Stimulated activated naive CD8-positive, alpha-beta T cell treated with anti-CD3 and anti-CD28 coated beads, Interleukin-15, Interleukin-2, amounts not matched to agents 100 ng/mL and 50 ng/mL, for 24 hours (primary cell): ENCODE results near the gene UAP1L1.

Experiments used
- H3K27ac Mint-ChIP-seq: one replicate; pipeline ENCODE4 v1.8.0; 2021; ENCODE audit warnings: mild to moderate bottlenecking, mixed read lengths
- H3K27me3 Mint-ChIP-seq: one replicate; pipeline ENCODE4 v1.8.0; 2021; ENCODE audit warnings: mixed read lengths
- H3K36me3 Mint-ChIP-seq: one replicate; pipeline ENCODE4 v1.8.0; 2021; ENCODE audit warnings: low read depth, mixed read lengths
- H3K4me1 Mint-ChIP-seq: one replicate; pipeline ENCODE4 v1.8.0; 2021; ENCODE audit warnings: low read depth, mixed read lengths
- H3K4me3 Mint-ChIP-seq: one replicate; pipeline ENCODE4 v1.8.0; 2021; ENCODE audit warnings: mild to moderate bottlenecking, mixed read lengths
- H3K9me3 Mint-ChIP-seq: one replicate; pipeline ENCODE4 v1.8.0; 2021; ENCODE audit warnings: mixed read lengths

UAP1L1 gene

DNA sequence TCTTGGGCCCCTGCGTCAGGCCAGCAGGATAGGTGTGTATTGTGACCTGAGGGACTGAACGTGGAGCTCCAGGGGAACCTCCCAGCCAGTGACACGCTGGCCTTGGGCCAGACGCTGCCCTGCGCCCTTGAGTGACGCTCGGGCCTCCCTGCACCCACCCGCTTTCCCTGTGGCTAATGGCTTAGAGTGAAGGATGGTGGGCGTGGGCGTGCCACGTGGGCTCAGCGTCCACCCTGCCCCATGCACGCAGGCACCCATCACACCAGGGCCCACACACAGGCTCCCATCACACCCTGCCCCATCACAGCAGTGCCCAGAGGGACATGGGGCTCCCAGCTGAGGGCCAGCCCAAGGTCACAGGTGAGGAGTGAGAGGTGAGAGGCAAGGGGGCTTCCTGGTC lies 40.3 kb upstream of the UAP1L1 start:
- H3K9me3 Mint-ChIP-seq, result no peaks in the 10 kb centered on the region
- no peaks in the 10 kb centered on the region for H3K27me3 Mint-ChIP-seq

DNA sequence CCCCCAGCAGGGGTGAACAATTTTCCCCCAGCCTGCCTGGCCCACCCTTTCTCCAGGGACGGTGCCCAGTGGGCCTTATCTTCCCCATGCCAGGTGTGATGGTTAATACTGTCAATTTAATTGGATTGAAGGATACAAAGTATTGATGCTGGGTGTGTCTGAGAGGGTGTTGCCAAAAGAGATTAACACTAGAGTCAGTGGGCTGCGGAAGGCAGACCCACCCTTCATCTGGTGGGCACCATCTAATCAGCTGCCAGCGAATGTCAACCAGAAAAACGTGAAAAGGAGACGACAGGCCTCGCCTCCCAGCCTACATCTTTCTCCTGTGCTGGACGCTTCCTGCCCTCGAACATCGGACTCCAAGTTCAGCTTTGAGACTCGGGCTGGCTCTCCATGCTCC lies 39.8 kb upstream of the UAP1L1 start:
- Mint-ChIP-seq H3K27ac (no peak overlapping the region), H3K27me3 (no peaks in the 10 kb centered on the region), H3K9me3 (no peaks in the 10 kb centered on the region), H3K4me3 (no peak overlapping the region), H3K36me3 (no peaks in the 10 kb centered on the region), H3K4me1 (peaks cover 22% of the 10 kb centered on the region)

More for the DNA sequence above, 40.3 kb upstream of the UAP1L1 start:
- Mint-ChIP-seq H3K27ac (no peak overlapping the region), H3K4me3 (no peak overlapping the region), H3K4me1 (peaks cover 25% of the 10 kb centered on the region), H3K36me3 (no peaks in the 10 kb centered on the region)

GRCh38 chr9:137038916-137039315 lies 38.4 kb upstream of the UAP1L1 start:
- Mint-ChIP-seq H3K9me3 (no peaks in the 10 kb centered on the region), H3K27me3 (no peaks in the 10 kb centered on the region), H3K27ac (no peak overlapping the region), H3K36me3 (no peaks in the 10 kb centered on the region), H3K4me3 (no peak overlapping the region), H3K4me1 (peaks cover 10% of the 10 kb centered on the region)

- H3K27me3 Mint-ChIP-seq, result peaks cover 2% of the 10 kb centered on the region
- peaks cover 11% of the 10 kb centered on the region for H3K4me1 Mint-ChIP-seq
- H3K36me3 Mint-ChIP-seq, result no peaks in the 10 kb centered on the region
- H3K4me3 Mint-ChIP-seq, result no peak overlapping the region
- H3K27ac Mint-ChIP-seq, result no peak overlapping the region
- no peaks in the 10 kb centered on the region for H3K9me3 Mint-ChIP-seq
Observed at GRCh38 chr9:137039611-137040366, 37.5 kb upstream of the UAP1L1 start.

DNA sequence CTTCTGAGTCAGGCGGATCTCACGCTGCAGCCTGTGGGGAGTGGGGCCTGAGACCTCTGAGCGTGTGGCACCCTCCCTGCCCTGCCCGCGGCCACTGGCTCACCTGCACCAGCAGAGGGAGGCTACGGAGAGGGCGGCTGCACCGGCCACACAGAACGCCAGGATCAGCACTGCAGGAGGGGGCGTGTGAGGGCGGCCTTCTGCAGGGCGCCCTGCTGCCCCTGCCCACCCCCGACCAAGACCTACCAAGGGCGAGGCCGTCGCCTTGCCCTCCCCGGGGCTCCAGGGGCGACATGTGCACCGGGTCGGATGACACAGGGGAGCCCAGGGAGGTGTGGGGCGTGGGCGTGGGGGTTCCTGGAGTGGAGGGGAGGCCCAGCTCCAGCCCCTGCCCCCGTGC lies 36.7 kb upstream of the UAP1L1 start:
- H3K36me3 Mint-ChIP-seq, result no peaks in the 10 kb centered on the region
- peaks cover 6% of the 10 kb centered on the region for H3K27me3 Mint-ChIP-seq
- H3K27ac Mint-ChIP-seq, result no peak overlapping the region
- no peaks in the 10 kb centered on the region for H3K9me3 Mint-ChIP-seq
- peaks cover 13% of the 10 kb centered on the region for H3K4me1 Mint-ChIP-seq
- H3K4me3 Mint-ChIP-seq, result no peak overlapping the region

DNA sequence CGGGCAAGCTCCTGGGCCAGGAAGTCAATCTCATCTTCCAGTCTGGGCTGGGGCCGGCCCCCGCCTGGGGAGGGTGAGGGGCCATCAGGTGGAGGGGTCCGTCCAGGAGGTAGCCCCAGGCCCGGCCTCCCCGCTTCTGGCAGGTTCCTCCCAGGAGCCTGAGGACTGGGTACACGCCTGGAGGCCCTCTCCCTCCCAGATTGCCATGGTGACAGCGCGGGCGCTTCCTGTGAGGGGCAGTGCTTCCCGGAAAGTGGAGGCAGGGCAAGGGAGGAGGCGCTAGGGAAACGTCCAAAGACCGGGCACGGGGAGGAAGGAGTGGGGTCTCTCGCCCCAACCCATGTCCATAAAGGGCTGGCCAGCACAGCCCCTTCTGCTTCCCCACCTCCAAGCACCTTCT lies 36.2 kb upstream of the UAP1L1 start:
- peaks cover 6% of the 10 kb centered on the region for H3K27me3 Mint-ChIP-seq
- H3K4me3 Mint-ChIP-seq, result no peak overlapping the region
- H3K4me1 Mint-ChIP-seq, result peaks cover 13% of the 10 kb centered on the region
- no peaks in the 10 kb centered on the region for H3K36me3 Mint-ChIP-seq
- H3K27ac Mint-ChIP-seq, result no peak overlapping the region
- no peaks in the 10 kb centered on the region for H3K9me3 Mint-ChIP-seq

- peaks cover 12% of the 10 kb centered on the region for H3K27me3 Mint-ChIP-seq
- H3K4me3 Mint-ChIP-seq, result no peak overlapping the region
- no peaks in the 10 kb centered on the region for H3K9me3 Mint-ChIP-seq
- no peaks in the 10 kb centered on the region for H3K36me3 Mint-ChIP-seq
- H3K4me1 Mint-ChIP-seq, result peaks cover 13% of the 10 kb centered on the region
- no peak overlapping the region for H3K27ac Mint-ChIP-seq
Observed at GRCh38 chr9:137042751-137043727, 34.3 kb upstream of the UAP1L1 start.

- Mint-ChIP-seq H3K4me1 (peaks cover 13% of the 10 kb centered on the region), H3K27me3 (peaks cover 14% of the 10 kb centered on the region), H3K4me3 (no peak overlapping the region), H3K27ac (no peak overlapping the region), H3K36me3 (no peaks in the 10 kb centered on the region), H3K9me3 (no peaks in the 10 kb centered on the region)
Observed at GRCh38 chr9:137044037-137044436, 33.3 kb upstream of the UAP1L1 start.

DNA sequence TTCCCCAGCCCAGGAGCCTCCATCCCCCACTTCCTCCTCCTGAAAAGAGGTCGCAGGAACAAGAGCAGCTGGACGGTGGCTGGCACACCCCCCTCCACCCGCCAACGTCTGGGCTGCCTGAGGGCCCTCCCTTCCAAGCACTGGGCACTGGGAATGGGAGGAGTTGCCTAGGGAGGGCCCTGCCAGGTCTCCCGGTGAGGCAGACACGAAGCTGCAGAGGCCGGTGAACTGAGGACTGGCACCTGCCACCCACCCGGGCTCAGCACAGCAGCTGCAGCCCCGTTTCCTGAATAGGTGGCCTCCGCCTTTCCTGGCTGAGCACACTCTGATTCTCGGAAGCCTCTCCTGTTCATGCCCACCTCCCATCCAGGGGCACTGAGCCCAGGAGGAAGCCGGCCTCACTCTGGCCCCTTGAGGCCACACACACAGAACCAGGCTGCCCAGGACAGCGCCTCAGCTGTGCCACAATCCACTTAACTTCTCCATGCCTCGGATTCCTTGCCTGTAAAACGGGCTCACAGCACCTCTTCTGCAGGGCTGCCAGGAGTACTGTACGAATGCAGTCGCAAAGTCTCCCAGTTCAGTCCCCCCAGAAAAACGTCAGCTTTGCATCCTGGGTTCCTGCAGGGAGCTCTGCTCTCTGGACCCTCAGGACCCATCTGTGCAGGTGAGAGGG lies 32.7 kb upstream of the UAP1L1 start:
- peaks cover 17% of the 10 kb centered on the region for H3K27me3 Mint-ChIP-seq
- H3K27ac Mint-ChIP-seq, result no peak overlapping the region
- peak overlapping the region; percentile 54 for H3K4me3 Mint-ChIP-seq
- H3K36me3 Mint-ChIP-seq, result no peaks in the 10 kb centered on the region
- no peaks in the 10 kb centered on the region for H3K9me3 Mint-ChIP-seq
- H3K4me1 Mint-ChIP-seq, result peaks cover 13% of the 10 kb centered on the region

GRCh38 chr9:137045294-137046087 lies 31.8 kb upstream of the UAP1L1 start:
- Mint-ChIP-seq H3K36me3 (no peaks in the 10 kb centered on the region), H3K27me3 (peaks cover 23% of the 10 kb centered on the region), H3K9me3 (no peaks in the 10 kb centered on the region), H3K4me3 (peak overlapping the region; percentile 54), H3K27ac (no peak overlapping the region), H3K4me1 (peaks cover 13% of the 10 kb centered on the region)

DNA sequence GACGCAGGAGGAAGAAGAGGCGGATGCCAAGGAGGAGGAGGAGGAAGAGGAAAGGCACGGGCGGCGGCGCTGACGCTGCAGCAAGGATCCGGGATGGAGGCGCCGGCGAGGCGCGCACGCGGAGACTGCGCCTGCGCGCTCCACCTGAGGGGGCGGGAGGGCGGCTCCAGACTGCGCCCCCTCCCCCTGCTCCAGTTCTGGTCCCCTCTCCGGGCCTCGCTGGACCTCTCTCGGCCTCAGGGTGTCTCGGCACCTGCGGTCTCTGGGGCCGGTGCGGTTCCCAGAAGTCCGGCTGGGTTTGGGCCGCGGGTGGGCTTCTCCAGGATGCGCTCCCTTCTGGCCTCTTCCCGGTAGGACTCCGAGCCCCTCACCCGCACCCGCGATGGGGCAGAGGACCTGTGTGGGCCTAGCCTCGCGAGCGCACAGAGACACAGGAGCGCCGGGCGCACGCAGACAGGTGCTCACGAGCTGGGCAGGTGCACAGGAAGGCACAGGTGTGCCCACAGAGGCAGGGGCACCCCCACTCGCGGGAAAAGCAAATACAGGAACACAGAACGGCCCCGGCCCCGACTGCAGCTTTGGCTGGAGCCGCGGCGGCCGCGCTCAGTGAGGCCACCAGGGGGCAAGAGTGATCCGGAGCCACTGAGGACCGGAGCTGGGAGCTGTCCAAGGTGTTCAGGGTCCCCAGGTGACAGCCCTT lies 31.1 kb upstream of the UAP1L1 start, which contains the start of gene NPDC1:
NPDC1 (minus strand) TSS at position 90 of the 700 bp plus-strand sequence. CDS start 188 bp downstream, outside the sequence.
- no peaks in the 10 kb centered on the region for H3K9me3 Mint-ChIP-seq
- H3K27me3 Mint-ChIP-seq, result peaks cover 25% of the 10 kb centered on the region
- no peaks in the 10 kb centered on the region for H3K36me3 Mint-ChIP-seq
- peak within 1 kb of the TSS; percentile 54 for H3K4me3 Mint-ChIP-seq
- H3K4me1 Mint-ChIP-seq, result peaks cover 13% of the 10 kb centered on the region
- H3K27ac Mint-ChIP-seq, result no peak within 1 kb of the TSS

DNA sequence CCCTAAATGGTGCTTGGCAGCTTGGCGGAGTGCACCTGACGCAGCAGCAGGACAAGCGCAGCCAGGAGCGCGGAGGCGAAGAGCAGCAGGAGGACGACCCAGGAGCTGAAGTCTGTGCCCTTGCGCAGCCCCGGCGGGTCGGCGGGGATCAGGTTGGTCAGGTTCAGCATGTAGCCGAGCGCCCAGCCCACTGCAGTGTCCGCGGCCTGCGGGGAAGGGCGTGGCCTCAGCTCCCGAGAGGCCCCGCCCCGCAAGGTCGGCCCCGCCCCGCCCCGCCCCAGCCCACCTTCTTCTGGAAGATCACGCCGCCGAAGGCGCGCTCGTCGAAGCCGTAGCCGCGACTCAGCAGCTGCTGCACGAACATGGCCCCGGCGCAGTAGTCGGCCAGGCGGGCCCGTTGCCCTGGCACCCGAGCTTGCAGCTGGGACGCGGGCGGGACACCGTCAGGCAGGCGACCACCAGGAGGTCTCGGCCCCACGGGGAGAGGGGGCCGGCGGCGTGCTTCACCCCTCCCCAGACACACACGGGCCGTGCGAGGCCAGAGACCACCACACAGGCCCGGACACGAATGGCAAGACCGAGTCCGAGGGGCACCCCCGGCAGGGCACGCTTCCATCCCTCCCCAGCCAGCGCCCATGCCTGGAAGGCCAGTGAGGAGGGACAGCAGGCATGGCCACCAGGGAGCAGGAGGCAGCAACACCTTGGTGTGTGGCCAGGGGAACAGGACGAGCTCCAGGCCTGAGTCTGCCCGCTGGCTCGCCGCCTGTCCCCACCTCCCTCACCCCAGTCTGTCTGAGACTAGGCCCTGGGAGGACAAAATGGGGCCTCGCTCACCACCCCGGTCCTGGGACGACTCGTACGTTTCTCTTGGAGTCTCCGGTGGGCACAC lies 28.4 kb upstream of the UAP1L1 start:
- no peaks in the 10 kb centered on the region for H3K9me3 Mint-ChIP-seq
- no peak overlapping the region for H3K27ac Mint-ChIP-seq
- H3K27me3 Mint-ChIP-seq, result peaks cover 31% of the 10 kb centered on the region
- H3K4me1 Mint-ChIP-seq, result peaks cover 12% of the 10 kb centered on the region
- H3K4me3 Mint-ChIP-seq, result no peak overlapping the region
- no peaks in the 10 kb centered on the region for H3K36me3 Mint-ChIP-seq
